Activated CD8-positive, alpha-beta memory T cell treated with anti-CD3 and anti-CD28 coated beads for 48 hours (primary cell): ENCODE results near the gene RPS28.

Source experiments
- DNase-seq, 3 experiments: peaks; one replicate each; pipeline ENCODE4 v3.0.0-alpha.2; 2020; ENCODE audit warnings: low read depth in 2 of 3, low spot score in 2 of 3

RPS28 gene

GRCh38 chr19:8319807-8320520, 1.3 kb upstream of the RPS28 start:
- DNase-seq = no peak

GRCh38 chr19:8320564-8321066, 681 bp upstream of the RPS28 start:
- no peak for DNase-seq

DNA sequence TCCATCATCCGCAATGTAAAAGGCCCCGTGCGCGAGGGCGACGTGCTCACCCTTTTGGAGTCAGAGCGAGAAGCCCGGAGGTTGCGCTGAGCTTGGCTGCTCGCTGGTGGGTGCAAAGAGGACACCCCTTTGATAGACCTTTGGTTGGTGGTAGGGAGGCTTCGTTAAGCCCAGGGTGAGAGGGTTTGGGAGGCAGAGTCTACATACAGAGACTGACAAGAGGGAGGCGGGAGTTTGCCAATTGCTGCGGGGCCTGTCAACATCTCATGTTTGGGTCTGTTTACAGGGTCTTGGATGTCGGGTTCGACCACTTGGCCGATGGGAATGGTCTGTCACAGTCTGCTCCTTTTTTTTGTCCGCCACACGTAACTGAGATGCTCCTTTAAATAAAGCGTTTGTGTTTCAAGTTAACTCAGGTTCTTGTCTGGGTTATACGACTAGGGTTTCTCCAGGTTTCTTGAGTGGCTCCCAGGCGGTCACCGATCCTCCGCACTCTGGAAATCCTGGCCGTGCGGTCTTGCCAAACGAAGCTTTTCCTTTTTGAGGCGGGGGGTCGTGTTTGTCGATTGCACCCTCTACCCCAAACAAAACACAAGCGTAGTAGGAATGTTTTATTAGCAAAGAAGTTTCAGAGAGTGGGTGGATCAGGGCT, 816 bp downstream of the RPS28 start:
- no peak for DNase-seq

- DNase-seq = no peak
Measured at GRCh38 chr19:8322638-8322997, 1.3 kb downstream of the RPS28 start.

DNA sequence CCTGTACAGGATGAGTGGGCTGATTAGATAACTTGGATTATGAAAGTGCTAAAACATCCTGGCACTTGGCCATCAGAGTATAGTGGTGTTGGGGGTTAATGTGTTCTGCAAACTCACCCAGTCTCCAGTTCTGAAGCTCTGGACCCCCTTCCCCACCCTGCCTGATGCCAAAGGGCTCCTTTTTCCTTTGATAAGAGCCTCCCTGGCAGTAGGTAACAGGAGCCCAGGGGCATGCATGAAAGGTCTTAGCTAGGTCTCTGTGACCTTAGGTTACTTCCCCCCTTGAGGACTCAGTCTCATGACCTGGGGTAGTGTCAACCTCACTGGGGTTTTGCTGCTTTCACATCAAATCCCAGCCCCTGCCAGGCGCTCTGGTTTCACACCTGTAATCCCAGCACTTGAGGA, 2.5 kb downstream of the RPS28 start:
- DNase-seq = no peak

- no peak for DNase-seq
Measured at GRCh38 chr19:8324186-8325050, 3.1 kb downstream of the RPS28 start.

- no peak for DNase-seq
Measured at GRCh38 chr19:8325454-8325853, 4.2 kb downstream of the RPS28 start.

- no peak for DNase-seq
Measured at GRCh38 chr19:8329996-8330395, 8.7 kb downstream of the RPS28 start.

DNA sequence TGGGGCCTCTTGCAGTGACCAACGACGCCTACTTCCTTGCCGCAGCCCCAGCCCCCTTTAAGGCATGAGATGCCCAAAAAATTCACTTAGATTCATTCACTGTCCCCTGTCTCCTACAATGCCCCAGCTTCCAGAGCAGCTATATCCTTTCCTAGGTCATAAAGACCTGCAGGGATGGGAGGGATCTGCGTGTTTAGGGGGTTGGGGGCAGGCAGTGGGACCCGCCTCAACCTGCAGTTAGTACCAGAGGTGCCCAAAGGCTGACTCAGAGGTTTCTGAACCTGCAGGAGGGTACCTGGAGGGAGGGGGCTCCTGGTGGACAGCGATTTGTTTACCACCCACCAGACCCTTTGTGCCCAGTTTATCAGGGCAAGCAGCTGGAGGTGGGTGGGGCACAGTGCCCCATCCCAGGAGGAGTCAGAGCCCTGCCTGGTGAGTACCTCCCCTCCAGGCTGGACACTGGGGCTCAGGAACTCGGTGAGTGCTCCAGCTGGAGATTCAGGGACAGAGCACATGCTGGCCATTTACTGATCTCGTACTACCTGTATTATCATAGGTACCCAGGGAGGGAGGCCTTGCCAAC, 10.1 kb downstream of the RPS28 start:
- DNase-seq = no peak

GRCh38 chr19:8332976-8333766, 11.9 kb downstream of the RPS28 start:
- DNase-seq = no peak

DNA sequence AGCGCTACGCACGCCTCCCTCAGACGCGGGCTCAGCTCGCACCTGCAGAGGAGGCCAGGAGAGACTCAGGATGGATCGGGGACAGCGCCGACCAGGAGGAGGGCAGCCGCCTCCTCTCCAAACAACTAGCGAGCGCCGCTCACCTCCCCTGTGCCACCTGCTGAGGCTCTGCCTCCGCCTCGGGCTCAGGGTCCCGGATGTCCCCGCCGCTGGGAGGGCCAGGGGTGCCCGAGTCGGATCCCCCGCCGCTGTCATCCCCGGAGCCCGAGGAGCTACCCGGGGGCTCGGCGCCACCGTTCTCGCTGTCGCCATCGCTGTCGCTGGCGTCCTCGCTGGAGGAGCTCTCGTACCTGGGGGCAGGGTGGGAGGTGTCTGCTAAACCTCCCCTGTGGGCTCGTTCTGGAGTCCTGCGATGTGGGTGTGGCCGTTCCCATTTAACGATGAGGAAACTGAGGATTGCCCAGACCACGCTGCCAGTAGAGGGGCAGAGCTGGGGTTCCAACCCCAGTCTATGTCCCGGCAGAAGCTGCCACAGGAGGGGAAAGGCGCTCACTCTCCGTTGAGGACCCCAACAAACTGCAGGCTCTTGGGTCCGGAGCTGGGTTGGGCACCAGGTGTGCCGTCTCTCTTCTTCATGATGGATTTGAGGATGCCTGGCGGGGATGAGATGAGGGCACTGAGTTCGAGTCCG, 12.6 kb downstream of the RPS28 start:
- no peak for DNase-seq

GRCh38 chr19:8334458-8335342, 13.4 kb downstream of the RPS28 start:
- peak in 1 of 3 experiments; percentile 15 for DNase-seq

GRCh38 chr19:8335343-8336071, 14.2 kb downstream of the RPS28 start:
- DNase-seq = peak in 1 of 3 experiments; percentile 15

DNA sequence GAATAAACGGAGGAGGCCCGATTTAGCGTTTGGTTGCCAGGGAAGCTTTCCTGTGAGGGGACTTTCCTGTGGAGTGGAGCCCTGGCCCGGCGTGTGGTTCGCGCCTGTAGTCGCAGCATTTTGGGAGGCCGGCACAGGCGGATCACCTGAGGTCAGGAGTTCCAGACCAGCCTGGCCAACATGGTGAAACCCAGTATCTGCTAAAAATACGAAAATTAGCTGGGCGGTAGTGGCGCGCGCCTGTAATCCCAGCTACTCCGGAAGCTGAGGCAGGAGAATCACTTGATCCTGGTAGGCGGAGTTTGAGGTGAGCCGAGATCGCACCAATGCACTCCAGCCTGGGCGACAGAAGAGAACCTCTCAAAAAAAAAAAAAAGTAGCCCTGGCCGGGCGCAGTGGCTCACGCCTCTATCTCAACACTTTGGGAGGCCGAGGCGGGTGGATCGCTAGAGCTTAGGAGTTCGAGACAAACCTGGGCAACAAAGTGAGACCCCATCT, 14.8 kb downstream of the RPS28 start:
- no peak for DNase-seq

GRCh38 chr19:8336660-8337059, 15.4 kb downstream of the RPS28 start:
- DNase-seq = no peak

DNA sequence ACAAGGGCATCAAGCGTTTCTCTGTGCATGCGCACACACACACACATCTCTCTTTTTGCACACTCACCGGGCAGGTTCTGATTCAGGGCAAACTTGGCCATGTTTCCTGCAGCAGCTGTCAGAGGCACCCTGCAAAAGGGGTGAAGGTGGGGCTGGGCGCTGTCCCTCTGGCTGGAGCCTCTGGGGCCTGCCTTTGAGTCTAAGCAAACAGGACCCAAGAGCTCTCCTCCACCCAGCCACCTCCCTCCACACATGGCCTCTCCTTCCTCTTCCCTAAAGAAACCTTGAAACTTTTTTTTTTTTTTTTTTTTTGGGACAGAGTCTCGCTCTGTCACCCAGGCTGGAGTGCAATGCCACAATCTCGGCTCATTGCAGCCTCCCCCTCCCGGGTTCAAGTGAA, 16.4 kb downstream of the RPS28 start:
- DNase-seq = no peak

DNA sequence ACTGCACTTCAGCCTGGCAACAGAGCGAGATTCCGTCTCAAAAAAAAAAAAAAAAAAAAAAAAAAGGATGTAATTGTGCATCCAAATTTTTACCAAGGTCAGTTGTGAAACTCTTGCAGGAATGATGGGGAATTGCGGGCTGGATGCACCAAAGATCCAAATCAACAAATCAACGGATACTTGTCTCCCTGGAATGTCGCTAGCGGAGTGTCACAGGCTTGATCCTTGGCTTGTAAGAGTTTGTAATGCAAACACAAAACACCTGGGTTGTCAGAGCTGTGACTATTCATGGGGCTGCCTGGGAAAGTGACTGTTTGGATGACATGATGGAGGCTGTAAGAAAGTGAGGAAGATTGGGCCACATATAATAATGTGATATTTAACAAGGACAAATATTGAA, 17.5 kb downstream of the RPS28 start:
- DNase-seq = no peak
